Mesenchymal stem cell (in vitro differentiated cells and primary cell): ENCODE results near the gene SRSF6.
"Not testable (repeated sequence)": the region's sequence is repeated elsewhere in the genome, so short reads cannot be mapped to it uniquely, and the experiment has no call there.

ENCODE experiments used
- DNase-seq: peaks from one replicate; pipeline ENCODE4 v3.0.0-alpha.2; 2013
- H2AFZ ChIP-seq: one replicate; pipeline ENCODE4 v1.6.1; 2013; ENCODE audit warnings: low read depth, mild to moderate bottlenecking, control low read depth, inconsistent platforms, low read length, moderate library complexity
- H2AK5ac ChIP-seq: 2 replicates; pipeline ENCODE4 v1.6.1; 2013; ENCODE audit warnings: low read length, moderate library complexity, mild to moderate bottlenecking, inconsistent platforms; ENCODE audit not compliant: severe bottlenecking
- H2BK120ac ChIP-seq: one replicate; pipeline ENCODE4 v1.6.1; 2013; ENCODE audit warnings: low read depth, mild to moderate bottlenecking, inconsistent platforms, low read length, moderate library complexity
- H2BK12ac ChIP-seq, 2 experiments: one replicate each; pipeline ENCODE4 v1.6.1; 2013; ENCODE audit warnings: inconsistent platforms in 2 of 2, low read length in 2 of 2, mild to moderate bottlenecking in 2 of 2, moderate library complexity in 2 of 2, control low read depth in 1 of 2
- H2BK15ac ChIP-seq: one replicate; pipeline ENCODE4 v1.6.1; 2013; ENCODE audit warnings: mild to moderate bottlenecking, low read depth, inconsistent platforms; ENCODE audit not compliant: poor library complexity, severe bottlenecking
- H2BK5ac ChIP-seq: 2 replicates; pipeline ENCODE4 v1.6.1; 2013; ENCODE audit warnings: low read depth, mild to moderate bottlenecking, low read length, control low read depth, inconsistent platforms; ENCODE audit not compliant: poor library complexity, severe bottlenecking
- H3K14ac ChIP-seq, 2 experiments: one replicate each; pipeline ENCODE4 v1.6.1; 2013; ENCODE audit warnings: inconsistent platforms in 2 of 2, low read length in 2 of 2, control low read depth in 1 of 2, mild to moderate bottlenecking in 1 of 2, moderate library complexity in 1 of 2
- H3K18ac ChIP-seq, 2 experiments: one replicate each; pipeline ENCODE4 v1.6.1; 2013; ENCODE audit warnings: inconsistent platforms in 2 of 2, low read length in 2 of 2, control low read depth in 1 of 2, low read depth in 1 of 2, mild to moderate bottlenecking in 1 of 2
- H3K23ac ChIP-seq, 2 experiments: one replicate each; pipeline ENCODE4 v1.6.1; 2013; ENCODE audit warnings: inconsistent platforms in 2 of 2, low read length in 2 of 2, mild to moderate bottlenecking in 2 of 2, moderate library complexity in 2 of 2, control low read depth in 1 of 2
- H3K27ac ChIP-seq: 2 replicates; pipeline ENCODE4 v1.5.1; 2013; ENCODE audit warnings: mild to moderate bottlenecking, moderate library complexity, low read length, control low read depth, inconsistent platforms; ENCODE audit not compliant: poor library complexity, severe bottlenecking
- H3K27me3 ChIP-seq, 2 experiments: 2 replicates each; pipeline versions ENCODE4 v1.6.1 to v1.7.0; 2013; ENCODE audit warnings: low read length in 2 of 2, mild to moderate bottlenecking in 2 of 2, moderate library complexity in 2 of 2, control low read depth in 1 of 2, inconsistent platforms in 1 of 2; ENCODE audit not compliant: control insufficient read depth in 1 of 2, insufficient read depth in 1 of 2
- H3K36me3 ChIP-seq, 2 experiments: 2 replicates each; pipeline versions ENCODE4 v1.6.1 to v1.7.0; 2013; ENCODE audit warnings: low read length in 2 of 2, control low read depth in 1 of 2, inconsistent platforms in 1 of 2, low read depth in 1 of 2, mild to moderate bottlenecking in 1 of 2; ENCODE audit not compliant: insufficient read depth in 2 of 2, control insufficient read depth in 1 of 2
- H3K4ac ChIP-seq, 2 experiments: one replicate each; pipeline ENCODE4 v1.6.1; 2013; ENCODE audit warnings: inconsistent platforms in 2 of 2, low read length in 2 of 2, mild to moderate bottlenecking in 2 of 2, moderate library complexity in 2 of 2, control low read depth in 1 of 2, low read depth in 1 of 2
- H3K4me1 ChIP-seq: 2 replicates; pipeline ENCODE4 v1.6.1; 2013; ENCODE audit warnings: low read depth, low read length, control low read depth; ENCODE audit not compliant: control insufficient read depth, insufficient read depth
- H3K4me2 ChIP-seq: 2 replicates; pipeline ENCODE4 v1.6.1; 2013; ENCODE audit warnings: low read length, mild to moderate bottlenecking, inconsistent platforms; ENCODE audit not compliant: poor library complexity, severe bottlenecking
- H3K4me3 ChIP-seq, 2 experiments: 2 replicates each; pipeline versions ENCODE4 v1.5.1 to v1.7.0; 2013; ENCODE audit warnings: low read length in 2 of 2, mild to moderate bottlenecking in 2 of 2, control low read depth in 1 of 2, low read depth in 1 of 2; ENCODE audit not compliant: insufficient read depth in 1 of 2
- H3K79me1 ChIP-seq: replicated peaks from 2 replicates; pipeline ENCODE4 v1.6.1; 2013; ENCODE audit warnings: mild to moderate bottlenecking, control low read depth, low read length, inconsistent platforms; ENCODE audit not compliant: poor library complexity, severe bottlenecking
- H3K9ac ChIP-seq: 2 replicates; pipeline ENCODE4 v1.7.0; 2013; ENCODE audit warnings: mild to moderate bottlenecking, low read length, moderate library complexity
- H3K9me3 ChIP-seq: 2 replicates; pipeline ENCODE4 v1.7.0; 2013; ENCODE audit warnings: mild to moderate bottlenecking, low read length; ENCODE audit not compliant: control insufficient read depth
- H4K8ac ChIP-seq: one replicate; pipeline ENCODE4 v1.6.1; 2013; ENCODE audit warnings: inconsistent platforms, mild to moderate bottlenecking, low read length, moderate library complexity
- H4K91ac ChIP-seq: one replicate; pipeline ENCODE4 v1.6.1; 2013; ENCODE audit warnings: mild to moderate bottlenecking, low read length, inconsistent platforms
- WGBS: methylation state at CpG from one replicate; pipeline ENCODE4 v1.1.7; 2013; ENCODE audit warnings: mixed read lengths; 5-methylcytosine and 5-hydroxymethylcytosine counted together

SRSF6 gene

GRCh38 chr20:43502021-43502420 is 44.3 kb downstream of the SRSF6 start:
- H2AFZ ChIP-seq, H3K79me1 ChIP-seq, H3K9me3 ChIP-seq, H3K27ac ChIP-seq, H2BK5ac ChIP-seq, H3K14ac ChIP-seq, H3K36me3 ChIP-seq, H3K23ac ChIP-seq, H2BK15ac ChIP-seq, H2BK120ac ChIP-seq, H3K9ac ChIP-seq, H3K4ac ChIP-seq, H3K18ac ChIP-seq, H2AK5ac ChIP-seq, H3K4me1 ChIP-seq, H3K4me3 ChIP-seq, H4K8ac ChIP-seq, H3K4me2 ChIP-seq, H4K91ac ChIP-seq, H2BK12ac ChIP-seq, DNase-seq: not testable (repeated sequence)
- H3K27me3 ChIP-seq: peaks cover 25 to 31% of the 10 kb centered on the region in 2 experiments
- WGBS: 96% methylated on average over 3 of the region's 8 CpGs

GRCh38 chr20:43506238-43506637 is 48.5 kb downstream of the SRSF6 start:
- Histone ChIP-seq H3K79me1 (peaks cover 2% of the 10 kb centered on the region), H3K4me3 (no peak overlapping the region), H2BK15ac (no peak overlapping the region), H3K14ac (no peak overlapping the region), H3K4me2 (no peak overlapping the region), H2BK5ac (no peak overlapping the region), H2BK12ac (no peak overlapping the region), H4K91ac (no peak overlapping the region), H3K18ac (no peak overlapping the region), H2AK5ac (no peak overlapping the region), H3K9me3 (no peaks in the 10 kb centered on the region), H3K4me1 (peaks cover 12% of the 10 kb centered on the region), H4K8ac (no peak overlapping the region), H3K23ac (no peak overlapping the region), H3K9ac (no peak overlapping the region), H3K36me3 (no peaks in the 10 kb centered on the region), H2BK120ac (no peak overlapping the region), H3K27me3 (peaks cover 27 to 41% of the 10 kb centered on the region in 2 experiments), H3K27ac (no peak overlapping the region), H2AFZ (no peak overlapping the region), H3K4ac (no peak overlapping the region)
- 91% methylated on average over 7 of the region's 7 CpGs for WGBS
- DNase-seq: no peak

- H4K91ac ChIP-seq: peak within 1 kb of the TSS; percentile 18
- H2AK5ac ChIP-seq: no peak within 1 kb of the TSS
- H3K18ac ChIP-seq: peak within 1 kb of the TSS in 1 of 2 experiments; percentile 48
- no peak within 1 kb of the TSS for H2BK5ac ChIP-seq
- no peak within 1 kb of the TSS for H3K27ac ChIP-seq
- peak; percentile 36 for DNase-seq
- no peak within 1 kb of the TSS for H2BK120ac ChIP-seq
- H3K9ac ChIP-seq: peak within 1 kb of the TSS; percentile 75
- peak within 1 kb of the TSS; percentile 75 for H4K8ac ChIP-seq
- peak within 1 kb of the TSS; percentile 89 for H2AFZ ChIP-seq
- no peak within 1 kb of the TSS for H3K4ac ChIP-seq
- H3K4me3 ChIP-seq: peak within 1 kb of the TSS; percentile 77 to 90
- H3K79me1 ChIP-seq: peaks cover 5% of the 10 kb centered on the region
- no peaks in the 10 kb centered on the region for H3K9me3 ChIP-seq
- 13% methylated on average over 75 of the region's 95 CpGs for WGBS
- no peak within 1 kb of the TSS for H2BK12ac ChIP-seq
- H2BK15ac ChIP-seq: peak within 1 kb of the TSS; percentile 33
- no peak within 1 kb of the TSS for H3K14ac ChIP-seq
- H3K23ac ChIP-seq: peak within 1 kb of the TSS in 1 of 2 experiments; percentile 70
- no peaks in the 10 kb centered on the region for H3K36me3 ChIP-seq
- H3K4me2 ChIP-seq: peak within 1 kb of the TSS; percentile 95
- H3K4me1 ChIP-seq: peaks cover 12% of the 10 kb centered on the region
- peaks cover 27 to 41% of the 10 kb centered on the region in 2 experiments for H3K27me3 ChIP-seq
These were observed 49.7 kb downstream of the SRSF6 start, which contains the start of gene L3MBTL1 for GRCh38 chr20:43507150-43508080. TSS of gene L3MBTL1 (plus strand) at chr20:43507697. CDS start at chr20:43513504, 5,807 bp downstream.

GRCh38 chr20:43508106-43508505 is 50.4 kb downstream of the SRSF6 start:
- peak overlapping the region; percentile 83 for H2AFZ ChIP-seq
- H4K8ac ChIP-seq: no peak overlapping the region
- H3K4me2 ChIP-seq: peak overlapping the region; percentile 95
- H4K91ac ChIP-seq: no peak overlapping the region
- no peak overlapping the region for H2BK120ac ChIP-seq
- peak overlapping the region; percentile 75 for H3K9ac ChIP-seq
- H2BK5ac ChIP-seq: no peak overlapping the region
- no peaks in the 10 kb centered on the region for H3K9me3 ChIP-seq
- H3K18ac ChIP-seq: no peak overlapping the region
- H3K23ac ChIP-seq: no peak overlapping the region
- H2BK15ac ChIP-seq: no peak overlapping the region
- peaks cover 26 to 38% of the 10 kb centered on the region in 2 experiments for H3K27me3 ChIP-seq
- H3K4ac ChIP-seq: no peak overlapping the region
- H2BK12ac ChIP-seq: no peak overlapping the region
- H3K36me3 ChIP-seq: peaks cover 0 to 2% of the 10 kb centered on the region in 2 experiments
- 11% methylated on average over 9 of the region's 22 CpGs for WGBS
- no peak overlapping the region for H3K27ac ChIP-seq
- H3K14ac ChIP-seq: no peak overlapping the region
- H2AK5ac ChIP-seq: no peak overlapping the region
- peak overlapping the region; percentile 23 to 77 for H3K4me3 ChIP-seq
- H3K79me1 ChIP-seq: peaks cover 8% of the 10 kb centered on the region
- peaks cover 13% of the 10 kb centered on the region for H3K4me1 ChIP-seq
- no peak for DNase-seq
